MCF 10A (cell line): ENCODE measurements around the gene UMAD1. TPM values are rescaled to one million over a fixed set of nuclear protein-coding genes. Genes with fewer than 3 reads are reported as not detected.

Source experiments
- BruUV-seq: library from RNA; stranded (reverse); fragments of 400-500 nt; replicated peaks from 2 replicates; lab custom pipeline; 2021; lab: Mats Ljungman, UMichigan
- CTCF ChIA-PET: fragments of 300-600 bp; sonication (Branson Sonifier 250); formaldehyde crosslinking; extraction: SDS; loops from one replicate; lab custom pipeline; 2021; ENCODE audit warnings: antibody characterized with exemption, inconsistent platforms; lab: Yijun Ruan, JAX
- POLR2A ChIA-PET: fragments of 300-600, 350-650 bp; sonication (Branson Sonifier 250); formaldehyde crosslinking; extraction: SDS; loops from one replicate; lab custom pipeline; 2020; ENCODE audit warnings: antibody characterized with exemption, inconsistent platforms; lab: Yijun Ruan, JAX
- DNase-seq: peaks from one replicate; pipeline ENCODE4 v3.0.0-alpha.2; 2018; ENCODE audit not compliant: unreplicated experiment
- H3K27ac Mint-ChIP-seq: one replicate; pipeline ENCODE4 v1.8.0; 2022; ENCODE audit warnings: mild to moderate bottlenecking, low read depth, mixed read lengths; ENCODE audit not compliant: unreplicated experiment
- H3K27me3 Mint-ChIP-seq: one replicate; pipeline ENCODE4 v1.8.0; 2022; ENCODE audit warnings: mixed read lengths; ENCODE audit not compliant: insufficient read depth, unreplicated experiment
- H3K36me3 Mint-ChIP-seq: one replicate; pipeline ENCODE4 v1.8.0; 2022; ENCODE audit warnings: mild to moderate bottlenecking, moderate library complexity, mixed read lengths; ENCODE audit not compliant: insufficient read depth, unreplicated experiment
- H3K4me1 Mint-ChIP-seq: one replicate; pipeline ENCODE4 v1.8.0; 2022; ENCODE audit warnings: mixed read lengths; ENCODE audit not compliant: insufficient read depth, unreplicated experiment
- H3K4me3 Mint-ChIP-seq: one replicate; pipeline ENCODE4 v1.8.0; 2022; ENCODE audit warnings: mild to moderate bottlenecking, moderate library complexity, mixed read lengths; ENCODE audit not compliant: unreplicated experiment
- H3K9me3 Mint-ChIP-seq: one replicate; pipeline ENCODE4 v1.8.0; 2022; ENCODE audit warnings: mixed read lengths; ENCODE audit not compliant: unreplicated experiment
- intact Hi-C: fragments of 100-400 bp; cut with micrococcal nuclease; formaldehyde crosslinking; loops from 2 replicates; pipeline ENCODE4 v1.14.1; 2022
- total RNA-seq: library from RNA; stranded (reverse); gene quantifications from 2 replicates; pipeline ENCODE4 v1.2.3, GENCODE V29; 2022
- TF ChIP-seq, protein P1 (sequence below): fragments of 200-600 bp; IDR thresholded peaks from one replicate; pipeline ENCODE4 v1.8.0; 2022; ENCODE audit warnings: antibody characterized with exemption, mild to moderate bottlenecking; ENCODE audit not compliant: unreplicated experiment

Gene UMAD1
- total RNA-seq, 1 experiment from 2014 or later, result 7.1 TPM

DNA sequence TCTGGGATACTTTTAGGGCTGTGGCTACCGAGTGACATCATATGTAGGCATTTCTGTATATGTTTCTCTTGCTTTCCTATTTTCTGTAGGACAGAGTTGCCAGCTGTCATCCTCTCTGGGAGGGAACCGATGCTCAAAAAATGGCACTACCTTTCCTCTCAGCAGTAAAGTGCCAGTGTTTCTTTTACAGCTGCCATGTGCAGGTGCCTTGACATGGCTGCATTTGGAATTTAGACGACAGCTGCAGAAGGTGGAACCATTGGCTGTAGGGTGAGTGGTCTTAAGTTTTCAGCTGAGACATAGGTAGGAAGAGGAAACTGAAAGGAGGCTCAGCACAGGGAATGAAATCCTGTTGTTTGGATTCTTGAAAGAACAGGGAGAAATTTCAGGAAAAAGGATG, 98.1 kb downstream of the UMAD1 start:
- DNase-seq, result no peak
- no peaks in the 10 kb centered on the region for H3K36me3 Mint-ChIP-seq
- no peaks in the 10 kb centered on the region for H3K4me1 Mint-ChIP-seq
- no peak overlapping the region for H3K27ac Mint-ChIP-seq
- no peaks in the 10 kb centered on the region for H3K27me3 Mint-ChIP-seq
- TF ChIP-seq, protein P1, sequence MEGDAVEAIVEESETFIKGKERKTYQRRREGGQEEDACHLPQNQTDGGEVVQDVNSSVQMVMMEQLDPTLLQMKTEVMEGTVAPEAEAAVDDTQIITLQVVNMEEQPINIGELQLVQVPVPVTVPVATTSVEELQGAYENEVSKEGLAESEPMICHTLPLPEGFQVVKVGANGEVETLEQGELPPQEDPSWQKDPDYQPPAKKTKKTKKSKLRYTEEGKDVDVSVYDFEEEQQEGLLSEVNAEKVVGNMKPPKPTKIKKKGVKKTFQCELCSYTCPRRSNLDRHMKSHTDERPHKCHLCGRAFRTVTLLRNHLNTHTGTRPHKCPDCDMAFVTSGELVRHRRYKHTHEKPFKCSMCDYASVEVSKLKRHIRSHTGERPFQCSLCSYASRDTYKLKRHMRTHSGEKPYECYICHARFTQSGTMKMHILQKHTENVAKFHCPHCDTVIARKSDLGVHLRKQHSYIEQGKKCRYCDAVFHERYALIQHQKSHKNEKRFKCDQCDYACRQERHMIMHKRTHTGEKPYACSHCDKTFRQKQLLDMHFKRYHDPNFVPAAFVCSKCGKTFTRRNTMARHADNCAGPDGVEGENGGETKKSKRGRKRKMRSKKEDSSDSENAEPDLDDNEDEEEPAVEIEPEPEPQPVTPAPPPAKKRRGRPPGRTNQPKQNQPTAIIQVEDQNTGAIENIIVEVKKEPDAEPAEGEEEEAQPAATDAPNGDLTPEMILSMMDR, result no peak
- no TSS peak for BruUV-seq
- CTCF ChIA-PET, result interaction anchor here (1.0 to 1.5 kb wide), 4 partner anchors 16 to 23 kb away, joined by 3 to 4 read pairs (median 3); no protein-coding TSS in a partner anchor
- intact Hi-C loops, result no loop called here
- H3K9me3 Mint-ChIP-seq, result no peaks in the 10 kb centered on the region
- no peak overlapping the region for H3K4me3 Mint-ChIP-seq
- POLR2A ChIA-PET, result interaction anchor here (1.2 to 1.8 kb wide), 3 partner anchors 12 to 25 kb away, joined by 4 to 10 read pairs (median 5); no protein-coding TSS in a partner anchor

DNA sequence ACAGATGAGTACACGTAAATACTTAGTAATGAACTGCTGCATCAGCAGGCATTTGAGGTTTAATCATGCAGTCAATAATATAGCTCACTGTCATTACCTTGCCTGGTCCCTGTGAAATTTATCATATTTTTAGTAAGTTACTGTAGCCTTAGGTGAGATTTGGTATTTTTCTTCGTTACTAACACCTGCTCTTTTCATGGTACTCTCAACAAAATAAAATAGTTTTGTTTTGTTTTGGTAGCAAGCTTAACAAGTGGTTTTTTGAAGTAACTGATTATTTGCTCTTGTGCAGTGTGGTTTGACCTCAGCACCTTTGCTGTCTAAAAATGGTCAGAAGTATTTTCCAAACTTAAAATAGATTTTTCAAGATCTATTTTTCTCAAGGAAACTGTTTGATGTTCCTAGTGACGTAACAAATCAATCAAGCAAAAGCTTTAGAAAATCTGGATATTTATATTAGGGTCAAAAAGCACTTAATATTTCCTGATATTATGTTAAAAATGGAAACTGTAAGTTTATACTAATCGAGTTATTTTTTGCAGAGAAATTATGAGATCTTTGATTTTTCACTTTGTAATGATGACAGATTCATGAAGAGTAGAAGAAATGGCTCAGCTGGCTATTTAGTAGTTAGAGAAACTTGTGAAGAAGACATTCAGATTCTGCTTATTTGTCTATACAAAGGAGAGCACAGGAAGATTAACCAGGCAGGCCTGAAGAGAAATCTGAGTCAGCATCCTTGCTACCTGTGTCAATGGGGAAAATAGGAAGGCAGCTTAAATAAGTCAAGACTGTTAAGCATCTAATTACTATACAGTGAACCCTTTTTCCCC, 98.9 kb downstream of the UMAD1 start:
- no peak for DNase-seq
- no peaks in the 10 kb centered on the region for H3K9me3 Mint-ChIP-seq
- ChIA-PET CTCF (interaction anchor here (1.0 to 1.5 kb wide), 4 partner anchors 17 to 23 kb away, joined by 3 to 4 read pairs (median 3); no protein-coding TSS in a partner anchor), POLR2A (interaction anchor here (1.3 to 1.8 kb wide), 2 partner anchors 11 to 20 kb away, joined by 5 to 10 read pairs; no protein-coding TSS in a partner anchor)
- H3K36me3 Mint-ChIP-seq, result no peaks in the 10 kb centered on the region
- BruUV-seq, result no TSS peak
- no peaks in the 10 kb centered on the region for H3K4me1 Mint-ChIP-seq
- no peak overlapping the region for H3K27ac Mint-ChIP-seq
- H3K4me3 Mint-ChIP-seq, result no peak overlapping the region
- intact Hi-C loops, result loop anchor here (5.0 kb wide), 1 partner anchor 57 kb away; no protein-coding TSS in a partner anchor
- TF ChIP-seq, protein P1, result no peak
- H3K27me3 Mint-ChIP-seq, result no peaks in the 10 kb centered on the region

DNA sequence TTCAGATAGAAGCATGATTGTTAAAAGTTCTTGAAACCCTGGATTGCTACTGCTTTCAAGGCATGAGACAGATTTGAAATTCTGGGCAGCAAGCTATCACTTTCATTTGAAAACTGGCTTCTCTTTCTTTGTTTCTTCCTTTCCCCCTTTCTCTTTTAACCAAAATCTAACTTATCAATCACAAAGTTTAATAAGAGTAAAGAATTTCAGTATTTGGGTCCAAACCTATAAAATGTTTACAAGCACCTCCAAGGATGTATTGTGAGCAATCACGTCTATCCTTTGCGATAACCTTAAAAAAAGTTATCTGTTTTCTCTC, 99.4 kb downstream of the UMAD1 start:
- Mint-ChIP-seq H3K9me3 (no peaks in the 10 kb centered on the region), H3K27ac (no peak overlapping the region), H3K4me1 (no peaks in the 10 kb centered on the region), H3K4me3 (no peak overlapping the region), H3K36me3 (no peaks in the 10 kb centered on the region), H3K27me3 (no peaks in the 10 kb centered on the region)
- DNase-seq, result no peak
- CTCF ChIA-PET, result interaction anchor here (1.5 kb wide), 1 partner anchor 21 kb away, joined by 4 read pairs; no protein-coding TSS in a partner anchor
- intact Hi-C loops, result loop anchor here (5.0 kb wide), 1 partner anchor 58 kb away; no protein-coding TSS in a partner anchor
- TF ChIP-seq, protein P1, result no peak
- POLR2A ChIA-PET, result no interaction called here
- no TSS peak for BruUV-seq

DNA sequence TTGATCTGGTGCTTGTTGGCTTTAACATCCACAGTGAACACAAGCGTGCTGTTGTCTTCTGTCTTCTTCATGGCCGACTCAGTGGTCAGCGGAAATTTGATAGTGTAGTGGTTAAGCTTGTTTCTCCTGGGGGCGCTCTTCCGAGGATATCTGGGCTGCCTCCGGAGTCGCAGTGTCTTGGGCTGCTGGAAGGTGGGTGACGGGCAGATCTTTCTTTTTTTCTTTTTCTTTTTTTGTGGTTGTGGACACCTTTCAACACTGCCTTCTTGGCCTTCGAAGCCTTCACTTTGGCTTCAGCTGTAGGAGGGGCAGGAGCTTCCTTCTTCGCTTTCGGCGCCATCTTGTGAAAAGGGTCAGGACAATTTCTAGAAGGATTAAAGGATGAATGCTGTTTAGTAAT, 101.7 kb downstream of the UMAD1 start:
- BruUV-seq, result no TSS peak
- TF ChIP-seq, protein P1, result no peak

More for the DNA sequence above, 101.7 kb downstream of the UMAD1 start:
- DNase-seq, result no peak
- H3K27ac Mint-ChIP-seq, result no peak overlapping the region
- H3K36me3 Mint-ChIP-seq, result no peaks in the 10 kb centered on the region
- ChIA-PET CTCF (interaction anchor here (0.7 kb wide), 1 partner anchor 80 kb away, joined by 3 read pairs; no protein-coding TSS in a partner anchor), POLR2A (interaction anchor here (0.6 kb wide), 1 partner anchor 51 kb away, joined by 3 read pairs; no protein-coding TSS in a partner anchor)
- H3K4me1 Mint-ChIP-seq, result no peaks in the 10 kb centered on the region
- intact Hi-C loops, result loop anchor here (5.0 kb wide), 1 partner anchor 60 kb away; no protein-coding TSS in a partner anchor
- H3K9me3 Mint-ChIP-seq, result no peaks in the 10 kb centered on the region
- no peaks in the 10 kb centered on the region for H3K27me3 Mint-ChIP-seq
- H3K4me3 Mint-ChIP-seq, result no peak overlapping the region
